CD4-positive, alpha-beta T cell treated with Interleukin-17A for 1 hour (primary cell): ENCODE measurements around the gene TDRD1.
"Not testable (repeated sequence)": the region's sequence is repeated elsewhere in the genome, so short reads cannot be mapped to it uniquely, and the experiment has no call there.

ENCODE experiments used
- DNase-seq: peaks from one replicate; pipeline ENCODE4 v3.0.0-alpha.2; 2020

TDRD1 gene

GRCh38 chr10:114179148-114179547, at the start of gene TDRD1:
TSS of gene TDRD1 (plus strand) at chr10:114179353. CDS start at chr10:114187832, 8,479 bp downstream.
- DNase-seq, result no peak

- no peak for DNase-seq
These were observed 48.1 kb upstream of the TDRD1 start for GRCh38 chr10:114131094-114131493.

DNA sequence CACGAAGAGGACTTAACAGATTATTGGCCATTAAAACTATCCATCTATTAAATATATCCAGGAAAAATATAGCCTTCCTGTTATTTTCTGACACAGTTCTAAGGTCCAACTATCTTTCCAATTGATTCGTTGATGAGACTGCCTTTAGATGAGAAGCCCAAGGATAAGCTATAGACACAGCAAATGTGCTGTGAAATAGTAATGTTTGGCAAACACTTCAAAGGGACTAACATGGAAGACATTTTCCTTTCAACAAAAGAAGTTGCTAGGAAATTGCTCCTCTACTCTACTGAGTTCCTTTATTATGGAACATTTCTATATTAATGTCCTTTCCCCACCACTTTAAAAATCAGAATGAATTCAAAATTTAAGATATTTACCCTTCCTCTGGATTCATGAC, 43.7 kb upstream of the TDRD1 start:
- DNase-seq, result no peak

DNA sequence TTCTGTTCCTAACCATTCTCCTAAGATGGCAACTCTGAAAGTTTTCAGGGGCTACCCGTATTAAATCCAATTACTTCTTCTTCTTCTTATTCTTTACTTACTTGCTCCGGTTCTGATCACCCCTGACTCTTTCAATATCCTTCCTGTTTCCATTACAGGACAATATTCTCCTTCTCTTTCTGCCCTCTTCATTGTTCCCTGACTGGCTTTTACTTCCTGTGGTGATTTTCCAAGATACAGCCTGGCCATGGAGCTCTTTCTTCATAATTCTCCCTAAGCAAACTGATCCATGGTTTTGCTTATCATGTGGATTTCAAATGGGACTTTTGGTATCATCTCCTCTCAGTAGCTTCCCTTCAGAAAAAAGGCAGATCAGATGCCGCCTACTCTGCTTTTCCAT, 40.6 kb upstream of the TDRD1 start:
- no peak for DNase-seq

GRCh38 chr10:114140036-114140435, 39.1 kb upstream of the TDRD1 start:
- no peak for DNase-seq

DNA sequence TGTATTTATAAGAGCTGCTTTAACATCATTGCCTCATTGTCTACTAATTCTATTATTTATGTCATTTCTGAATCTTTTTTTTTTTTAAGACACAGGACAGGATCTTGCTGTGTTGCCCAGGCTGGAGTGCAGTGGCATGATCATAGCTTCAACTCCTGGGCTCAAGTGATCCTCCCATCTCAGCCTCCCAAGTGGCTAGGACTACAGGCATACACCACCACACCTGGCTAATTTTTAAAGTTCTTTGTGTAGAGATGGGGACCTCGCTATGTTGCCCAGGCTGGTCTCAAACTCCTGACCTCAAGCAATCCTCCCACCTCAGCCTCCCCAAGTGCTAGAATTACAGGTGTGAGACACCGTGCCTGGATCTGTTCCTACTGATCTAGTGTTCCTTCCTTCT, 38.3 kb upstream of the TDRD1 start:
- not testable (repeated sequence) for DNase-seq

GRCh38 chr10:114142018-114142417, 37.1 kb upstream of the TDRD1 start:
- DNase-seq, result no peak

DNA sequence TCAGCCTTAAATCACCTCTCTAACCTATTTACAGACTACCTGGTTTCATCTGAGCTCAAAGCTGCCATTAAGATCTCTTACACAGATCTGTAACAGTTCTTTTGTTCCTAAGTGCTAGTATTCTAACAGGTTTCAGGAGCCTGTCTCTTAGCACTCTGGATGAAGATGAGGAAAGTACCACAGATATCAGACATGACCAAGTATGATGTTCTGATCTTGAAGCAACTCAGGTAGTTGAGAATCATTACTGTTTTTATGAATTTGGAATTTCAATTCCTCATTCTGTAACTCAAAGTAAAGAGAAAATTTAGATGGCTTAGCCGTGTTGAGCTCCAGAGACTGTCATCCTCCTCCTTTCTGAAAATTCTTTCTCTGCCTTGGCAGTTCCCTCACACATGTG, 36.0 kb upstream of the TDRD1 start:
- no peak for DNase-seq

DNA sequence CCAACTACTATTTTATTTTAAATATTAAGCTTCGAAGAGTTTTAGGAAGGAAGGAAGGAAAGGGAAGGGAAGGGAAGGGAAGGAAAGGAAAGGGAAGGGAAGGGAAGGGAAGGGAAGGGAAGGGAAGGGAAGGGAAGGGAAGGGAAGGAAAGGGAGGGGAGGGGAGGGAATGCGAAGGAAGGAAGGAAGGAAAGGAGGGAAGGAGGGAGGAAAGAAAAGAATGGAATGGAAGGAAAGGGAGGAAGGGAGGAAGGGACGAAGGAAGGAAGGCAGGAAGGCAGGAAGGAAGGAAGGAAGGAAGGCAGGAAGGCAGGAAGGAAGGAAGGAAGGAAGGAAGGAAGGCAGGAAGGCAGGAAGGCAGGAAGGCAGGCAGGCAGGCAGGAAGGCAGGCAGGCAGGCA, 29.7 kb upstream of the TDRD1 start:
- DNase-seq, result not testable (repeated sequence)

GRCh38 chr10:114151486-114151885, 27.7 kb upstream of the TDRD1 start:
- no peak for DNase-seq

DNA sequence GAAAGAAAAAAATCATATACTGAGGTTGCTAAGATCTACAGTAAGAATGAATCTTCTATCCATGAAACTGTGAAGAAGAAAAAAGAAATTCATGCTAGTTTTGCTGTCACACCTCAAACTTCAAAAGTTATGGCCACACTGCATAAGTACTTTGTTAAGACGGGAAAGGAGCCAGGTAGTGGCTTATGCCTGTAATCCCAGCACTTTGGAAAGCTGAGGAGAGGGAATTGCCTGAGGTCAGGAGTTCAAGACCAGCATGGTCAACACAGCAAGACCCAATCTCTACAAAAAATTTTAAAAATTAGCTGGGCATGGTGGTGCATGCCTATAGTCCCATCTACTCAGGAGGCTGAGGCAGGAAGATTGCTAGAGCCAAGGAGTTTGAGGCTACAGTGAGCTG, 27.3 kb upstream of the TDRD1 start:
- no peak for DNase-seq

- DNase-seq, result no peak
These were observed 21.2 kb upstream of the TDRD1 start for GRCh38 chr10:114157912-114158311.

- no peak for DNase-seq
These were observed 16.1 kb upstream of the TDRD1 start for GRCh38 chr10:114163062-114163461.

- DNase-seq, result no peak
These were observed 13.1 kb upstream of the TDRD1 start for GRCh38 chr10:114166043-114166442.

GRCh38 chr10:114166494-114166893, 12.7 kb upstream of the TDRD1 start:
- no peak for DNase-seq

DNA sequence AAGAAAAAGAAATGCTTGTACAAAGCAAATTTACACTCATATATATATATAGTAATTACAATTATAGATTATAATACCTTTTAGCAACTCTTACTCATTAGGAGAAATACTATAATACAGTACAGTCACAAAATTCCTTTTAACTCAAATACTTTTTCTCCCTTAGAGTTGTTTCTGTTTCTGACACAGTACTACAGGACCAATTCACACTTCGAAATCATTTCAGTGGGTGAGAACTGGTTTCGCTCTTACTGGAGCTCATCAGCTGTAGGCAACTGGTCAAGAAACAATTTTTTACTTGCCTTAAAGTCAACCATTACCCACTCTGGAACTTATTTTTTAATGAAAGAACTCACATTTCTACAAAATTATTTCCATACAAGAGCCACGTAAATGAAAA, 11.2 kb upstream of the TDRD1 start:
- DNase-seq, result no peak

DNA sequence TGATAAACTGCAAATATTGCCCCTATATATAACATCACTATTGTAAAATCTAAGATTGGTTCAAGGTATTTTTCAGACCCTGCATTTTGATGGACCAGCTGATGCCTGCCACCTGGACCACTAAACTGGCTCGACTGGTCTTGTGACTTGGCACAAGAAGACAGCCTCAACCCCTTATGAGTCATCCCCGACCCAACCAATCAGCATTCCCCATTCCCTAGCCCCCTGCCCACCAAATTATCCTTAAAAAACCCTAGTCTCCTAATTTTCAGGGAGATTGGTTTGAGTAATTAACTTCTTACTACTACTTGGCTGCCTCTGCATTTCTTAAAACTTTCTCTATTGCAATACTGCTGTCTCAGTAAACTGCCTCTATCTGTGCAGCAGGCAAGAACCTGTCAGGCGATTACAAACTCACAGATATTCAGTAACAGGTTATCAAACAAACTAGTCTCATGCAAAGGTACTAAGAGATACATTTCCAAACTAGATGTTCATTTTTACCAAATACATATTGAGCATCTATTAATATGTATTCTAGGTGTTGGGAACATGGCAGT, 10.6 kb upstream of the TDRD1 start:
- DNase-seq, result no peak

DNA sequence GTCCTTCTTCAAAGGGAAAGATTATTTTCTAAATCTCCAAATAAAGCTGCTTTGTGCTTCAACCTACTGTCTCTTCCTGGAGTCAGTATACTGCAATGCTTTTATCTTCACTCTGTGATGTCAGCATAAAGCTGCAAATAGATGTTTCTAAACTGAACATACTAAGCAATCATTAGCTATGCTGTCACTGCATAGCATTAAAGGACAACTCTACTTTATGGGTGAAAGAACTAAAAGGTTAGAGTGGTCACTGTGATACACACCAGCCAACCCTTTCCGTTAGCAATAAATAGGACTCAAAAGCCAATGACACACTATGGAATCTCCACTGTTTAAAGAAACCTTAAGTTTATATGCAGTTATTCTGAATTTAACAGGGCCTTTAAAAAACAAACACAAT, 6.9 kb upstream of the TDRD1 start:
- peak; percentile 1 for DNase-seq

DNA sequence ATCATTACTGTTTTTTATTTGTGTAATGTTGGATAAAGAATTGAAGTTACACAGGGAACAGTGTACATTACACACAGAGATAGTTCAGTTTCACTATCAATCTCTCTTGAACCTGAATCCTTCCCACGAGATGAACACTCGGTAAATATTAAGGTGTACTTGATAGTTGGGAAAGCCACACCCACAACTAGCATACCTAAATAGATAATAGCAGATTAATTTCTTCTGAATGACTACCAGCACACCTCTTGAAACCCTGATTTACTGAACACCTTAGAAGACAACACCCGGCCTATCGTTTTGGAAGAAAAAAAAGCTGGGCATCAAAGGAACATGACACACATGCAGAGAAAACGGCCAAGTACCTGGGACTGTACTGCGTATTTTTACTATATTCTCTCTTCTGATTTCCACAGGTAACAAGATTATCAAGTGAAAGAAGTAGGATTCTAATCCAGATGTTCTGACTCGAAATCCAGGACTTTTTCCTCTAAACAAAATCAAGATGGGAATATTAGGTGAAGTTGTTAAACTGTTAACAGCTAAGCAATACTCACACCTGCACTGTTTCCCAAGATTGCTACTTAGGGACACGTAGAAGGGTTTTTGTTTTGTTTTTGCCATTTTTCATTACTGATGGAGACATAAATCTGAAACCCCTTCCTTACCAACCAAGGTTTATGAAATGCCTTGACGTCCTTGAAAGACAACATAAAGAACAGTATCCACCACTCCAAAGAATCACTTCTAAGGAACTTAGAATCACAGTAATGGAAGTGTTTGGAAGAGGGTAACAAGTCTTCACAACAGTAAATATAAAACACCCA, 6.2 kb upstream of the TDRD1 start:
- DNase-seq, result peak; percentile 15

DNA sequence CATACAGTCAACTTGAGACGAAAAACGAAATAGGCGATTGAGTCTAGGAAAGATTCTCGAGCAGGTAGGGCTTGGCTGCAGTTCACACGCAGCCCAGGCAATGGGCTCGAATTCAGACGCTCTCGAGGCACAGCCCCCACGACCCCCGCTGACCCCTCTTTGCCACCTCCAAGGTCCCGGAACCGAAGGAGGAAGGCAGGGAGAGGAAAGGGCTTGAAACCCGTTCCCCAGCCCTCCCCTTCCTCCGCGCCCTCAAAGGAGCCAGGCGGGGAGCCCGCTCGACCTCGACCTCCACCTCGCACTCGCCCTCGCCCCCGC, 5.6 kb upstream of the TDRD1 start:
- DNase-seq, result no peak

DNA sequence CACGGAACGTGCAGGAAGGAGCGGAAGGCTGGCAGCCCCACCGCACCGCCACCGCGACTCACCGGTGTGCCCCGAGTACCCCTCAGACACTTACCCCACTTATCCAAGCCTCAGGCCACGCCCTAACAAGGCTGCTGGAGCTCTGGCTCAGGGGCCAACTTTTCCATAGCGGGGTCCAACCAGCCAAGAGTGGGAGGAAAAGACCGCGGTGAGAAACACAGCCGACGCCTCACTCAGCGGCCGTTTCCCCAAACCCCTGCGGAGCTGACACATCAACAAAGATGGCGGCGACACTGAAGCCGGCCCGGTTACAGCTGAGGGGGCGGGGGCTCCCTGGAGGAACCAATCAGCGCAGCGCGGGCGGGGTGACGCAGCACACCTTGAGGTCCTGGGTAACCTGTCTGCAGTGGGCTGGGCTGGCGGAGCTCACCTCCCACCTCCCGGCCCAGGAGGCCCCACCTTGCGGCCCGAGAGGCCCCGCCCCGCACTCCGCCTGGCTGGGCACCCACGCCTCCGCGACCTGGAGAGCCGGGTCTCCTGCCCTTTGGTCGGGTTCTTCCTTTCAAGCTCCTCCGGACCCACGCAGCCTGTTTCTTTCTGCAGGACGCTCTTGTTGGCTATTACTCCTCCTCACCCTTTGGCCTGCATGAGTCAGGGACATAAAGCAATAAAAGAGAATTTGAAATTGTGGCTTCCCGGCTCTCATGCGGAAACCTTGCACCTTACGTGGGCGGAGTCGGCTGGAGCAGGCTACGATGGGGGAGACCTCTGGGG, 5.0 kb upstream of the TDRD1 start, which contains the start of gene CCDC186:
CCDC186 (minus strand) TSS at position 283 of the 774 bp plus-strand sequence. CDS start 10,935 bp downstream, outside the sequence.
- DNase-seq, result peak; percentile 98

- no peak for DNase-seq
These were observed 4.4 kb upstream of the TDRD1 start for GRCh38 chr10:114174695-114175188.

DNA sequence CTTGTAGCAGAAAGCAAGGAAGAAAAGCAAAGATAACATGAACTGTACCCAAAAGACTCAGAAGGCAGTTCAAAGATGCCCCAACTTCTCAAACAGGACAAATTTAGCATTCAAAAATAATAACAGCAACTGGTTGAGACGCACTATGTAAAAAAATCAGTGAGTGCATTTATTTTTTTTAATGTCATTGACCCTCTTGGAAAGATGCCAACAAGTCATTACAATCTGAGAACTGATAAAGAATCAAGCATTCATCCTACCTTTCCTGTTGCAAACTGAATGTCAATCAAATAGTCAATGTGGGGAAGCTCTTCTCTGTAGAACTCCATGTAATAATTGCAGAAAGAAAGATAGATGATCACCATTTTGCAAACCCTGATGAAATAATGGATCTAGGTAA, 3.5 kb upstream of the TDRD1 start:
- no peak for DNase-seq

- DNase-seq, result no peak
These were observed 2.6 kb upstream of the TDRD1 start for GRCh38 chr10:114176511-114176910.
